K562 (cell line): ENCODE results near the gene ZNF768. TPM values are rescaled to one million over a fixed set of nuclear protein-coding genes. Genes with fewer than 3 reads are reported as not detected.

Experiments used
- CBX5 ChIP-seq: IDR thresholded peaks from 2 replicates; pipeline ENCODE4 v1.6.1; 2014; ENCODE audit warnings: low read depth, borderline replicate concordance
- CTCFL ChIP-seq: IDR thresholded peaks from 2 replicates; pipeline ENCODE4 v1.6.1; 2011; ENCODE audit warnings: borderline replicate concordance, low read depth, mild to moderate bottlenecking, moderate library complexity, low read length; ENCODE audit not compliant: insufficient read depth, poor library complexity, severe bottlenecking
- FOXM1 ChIP-seq, 2 experiments: fragments of 450-650 bp in 1 of 2; sonication (generic) in 1 of 2; formaldehyde crosslinking in 1 of 2; IDR thresholded peaks; 2 replicates each; pipeline versions ENCODE4 v1.6.1 to v1.9.0; 2017 to 2022; ENCODE audit warnings: low read depth in 2 of 2, mild to moderate bottlenecking in 2 of 2, missing genetic modification reagents in 1 of 2, moderate library complexity in 1 of 2
- GABPB1 ChIP-seq: sonication (generic); formaldehyde crosslinking; IDR thresholded peaks from 2 replicates; pipeline ENCODE4 v1.8.0; 2022; ENCODE audit warnings: mild to moderate bottlenecking, missing genetic modification reagents
- HINFP ChIP-seq: fragments of 450-650 bp; conservative IDR thresholded peaks from 2 replicates; pipeline ENCODE4 v1.6.1; 2016; ENCODE audit warnings: missing genetic modification characterization, low read depth, mild to moderate bottlenecking, control low read depth, missing compliant biosample characterization
- KAT8 ChIP-seq: fragments of 450-650 bp; IDR thresholded peaks from 2 replicates; pipeline ENCODE4 v1.6.1; 2016; ENCODE audit warnings: low read depth, mild to moderate bottlenecking
- MTA1 ChIP-seq: fragments of 450-650 bp; IDR thresholded peaks from 2 replicates; pipeline ENCODE4 v1.6.1; 2017; ENCODE audit warnings: borderline replicate concordance
- PPARD ChIP-seq: fragments of 250-450 bp; sonication (Bioruptor Pico); IDR thresholded peaks from 2 replicates; pipeline ENCODE4 v1.8.0; 2022; ENCODE audit warnings: inconsistent platforms, mild to moderate bottlenecking, moderate library complexity
- SMAD4 ChIP-seq: fragments of 250-450 bp; sonication (Bioruptor Pico); conservative IDR thresholded peaks from 2 replicates; pipeline ENCODE4 v1.8.0; 2021; ENCODE audit warnings: inconsistent platforms, mild to moderate bottlenecking, moderate library complexity
- TAL1 ChIP-seq: fragments of 450-650 bp; IDR thresholded peaks from 2 replicates; pipeline ENCODE4 v1.6.1; 2016; ENCODE audit warnings: mild to moderate bottlenecking
- TBL1XR1 ChIP-seq, 2 experiments: IDR thresholded peaks; 2 replicates each; pipeline ENCODE4 v1.6.1; 2012; ENCODE audit warnings: improper control_type of control experiment in 2 of 2, low read length in 2 of 2, mild to moderate bottlenecking in 1 of 2
- ZFX ChIP-seq: sonication (generic); formaldehyde crosslinking; IDR thresholded peaks from 2 replicates; pipeline ENCODE4 v1.8.0; 2022; ENCODE audit warnings: mild to moderate bottlenecking, missing genetic modification reagents, moderate library complexity
- ZNF639 ChIP-seq, 2 experiments: fragments of 200-800 bp in 1 of 2; sonication (Bioruptor generic) in 1 of 2; sonication (generic) in 1 of 2; formaldehyde crosslinking in 1 of 2; IDR thresholded peaks in 1 of 2; conservative IDR thresholded peaks in 1 of 2; 2 replicates each; pipeline versions ENCODE4 v1.5.0 to v1.6.1; 2016 to 2020; ENCODE audit warnings: missing compliant biosample characterization in 1 of 2, missing genetic modification characterization in 1 of 2, missing genetic modification reagents in 1 of 2
- ZNF717 ChIP-seq: fragments of 250-450 bp; sonication (Bioruptor Pico); IDR thresholded peaks from 2 replicates; pipeline ENCODE4 v1.5.0; 2021
- polyA plus RNA-seq, 8 experiments: library from polyadenylated mRNA; depleted of rRNA in 4 of 8; stranded (reverse) in 5 of 8; unstranded in 3 of 8; fragments of >200 nt; fragmentation: Nextera tagmentation in 2 of 8; fragmentation: Illumina TruSeq in 1 of 8; extraction: Ambion mirVana in 2 of 8; extraction: Trizol in 1 of 8; gene quantifications; 2 replicates each; pipeline versions ENCODE4 v1.2.1 to v1.2.3, GENCODE V29; 2011 to 2014; ENCODE audit warnings: inconsistent platforms in 1 of 8, missing spikeins in 1 of 8
- total RNA-seq, 7 experiments: library from RNA; depleted of rRNA in 6 of 7; stranded (reverse); fragments of >200 nt in 6 of 7; fragmentation: Illumina TruSeq in 2 of 7; extraction: Trizol in 2 of 7; gene quantifications; 2 replicates each; pipeline versions ENCODE4 v1.2.1 to v1.2.3, GENCODE V29; 2011 to 2021; ENCODE audit warnings: low replicate concordance in 1 of 7
- TF ChIP-seq, protein P1 (sequence below), 2 experiments: IDR thresholded peaks in 1 of 2; conservative IDR thresholded peaks in 1 of 2; 2 replicates each; pipeline ENCODE4 v1.6.1; 2016; ENCODE audit warnings: low read depth in 2 of 2, mild to moderate bottlenecking in 1 of 2, missing compliant biosample characterization in 1 of 2, missing genetic modification characterization in 1 of 2, moderate library complexity in 1 of 2

ZNF768 gene
- total and polyA plus RNA-seq, 9 of the 15 experiments (the other 6 are each of a cell fraction or from before 2014, with no cell fraction given): 0.13 to 50.7 (median 26.9) TPM

GRCh38 chr16:30571445-30572322, 45.3 kb upstream of the ZNF768 start, which contains the start of gene ZNF688 (continued):
- TF ChIP-seq ZNF717 (CRISPR knock-in tag): no peak
- no peak for TF ChIP-seq CBX5
- no peak for TF ChIP-seq TBL1XR1 (IDR thresholded peaks at IDR 0.05; ENCODE audit: low read length in 2 of 2)
- TF ChIP-seq ZNF639 (CRISPR knock-in tag; conservative IDR thresholded peaks at IDR 0.05 in 1 of 2, IDR thresholded peaks at IDR 0.05 in 1 of 2): peak in 1 of 2 experiments; percentile 73; a peak in 1 of 4 replicates
- TF ChIP-seq MTA1: no peak
- TF ChIP-seq CTCFL: no peak
- TF ChIP-seq ZFX (CRISPR knock-in tag): peak; percentile 86
- 0 out of 2 replicates have a peak, but pooled peaks have one; percentile 60 for TF ChIP-seq GABPB1
- no peak for TF ChIP-seq PPARD (CRISPR knock-in tag)
- TF ChIP-seq FOXM1 (IDR thresholded peaks at IDR 0.05; ENCODE audit: low read depth): 0 out of 2 replicates have a peak, but pooled peaks have one; percentile 40
- TF ChIP-seq FOXM1 (CRISPR knock-in tag; IDR thresholded peaks at IDR 0.05; ENCODE audit: low read depth): 0 out of 2 replicates have a peak, but pooled peaks have one; percentile 61
- TF ChIP-seq KAT8: no peak
- TF ChIP-seq, protein P1, sequence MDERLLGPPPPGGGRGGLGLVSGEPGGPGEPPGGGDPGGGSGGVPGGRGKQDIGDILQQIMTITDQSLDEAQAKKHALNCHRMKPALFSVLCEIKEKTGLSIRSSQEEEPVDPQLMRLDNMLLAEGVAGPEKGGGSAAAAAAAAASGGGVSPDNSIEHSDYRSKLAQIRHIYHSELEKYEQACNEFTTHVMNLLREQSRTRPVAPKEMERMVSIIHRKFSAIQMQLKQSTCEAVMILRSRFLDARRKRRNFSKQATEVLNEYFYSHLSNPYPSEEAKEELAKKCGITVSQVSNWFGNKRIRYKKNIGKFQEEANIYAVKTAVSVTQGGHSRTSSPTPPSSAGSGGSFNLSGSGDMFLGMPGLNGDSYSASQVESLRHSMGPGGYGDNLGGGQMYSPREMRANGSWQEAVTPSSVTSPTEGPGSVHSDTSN (CRISPR knock-in tag; IDR thresholded peaks at IDR 0.05; ENCODE audit: low read depth): no peak
- TF ChIP-seq, protein P1 (tag; conservative IDR thresholded peaks at IDR 0.05; ENCODE audit: low read depth): peak; percentile 45
- TF ChIP-seq HINFP (tag): no peak
- peak; percentile 35; the same call in 1 of the 2 replicates for TF ChIP-seq SMAD4 (CRISPR knock-in tag)
- TF ChIP-seq TAL1: no peak
